ENCODE data around the gene RBM20.

The RBM20 gene

DNA sequence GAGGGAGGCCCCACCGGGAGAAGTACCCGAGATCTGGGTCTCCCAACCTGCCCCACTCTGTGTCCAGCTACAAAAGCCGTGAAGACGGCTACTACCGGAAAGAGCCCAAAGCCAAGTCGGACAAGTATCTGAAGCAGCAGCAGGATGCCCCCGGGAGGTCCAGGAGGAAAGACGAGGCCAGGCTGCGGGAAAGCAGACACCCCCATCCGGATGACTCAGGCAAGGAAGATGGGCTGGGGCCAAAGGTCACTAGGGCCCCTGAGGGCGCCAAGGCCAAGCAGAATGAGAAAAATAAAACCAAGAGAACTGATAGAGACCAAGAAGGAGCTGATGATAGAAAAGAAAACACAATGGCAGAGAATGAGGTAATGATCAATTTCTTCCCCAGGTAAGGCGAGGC, 168.4 kb downstream of the RBM20 start:
- ChIA-PET CTCF (no interaction called here), POLR2A (no interaction called here)
- Histone ChIP-seq H3K27me3 (replicated peaks in 2 of 5; ENCODE audit: control insufficient read depth in 4 of 5, insufficient read depth in 5 of 5, low read length in 4 of 5) (peaks cover 0 to 2% (median 0%) of the 10 kb centered on the region in 5 experiments), H3K36me3 (ENCODE audit: control insufficient read depth in 4 of 4, insufficient read depth in 4 of 4, low read length in 3 of 4) (no peaks in the 10 kb centered on the region), H3K4me3 (ENCODE audit: control insufficient read depth in 1 of 7, extremely low read depth in 1 of 7, insufficient read depth in 4 of 7, low read depth in 2 of 7, low read length in 6 of 7) (no peak overlapping the region), H3K27ac (ENCODE audit: insufficient read depth in 1 of 2, low read depth in 1 of 2, low read length in 2 of 2, poor library complexity in 1 of 2, severe bottlenecking in 2 of 2) (no peak overlapping the region), H3K4me1 (ENCODE audit: control extremely low read depth in 1 of 4, control insufficient read depth in 4 of 4, insufficient read depth in 4 of 4, low read length in 3 of 4) (no peaks in the 10 kb centered on the region), H3K9me3 (ENCODE audit: control extremely low read depth in 1 of 5, control insufficient read depth in 4 of 5, insufficient read depth in 2 of 5, low read depth in 1 of 5, low read length in 4 of 5) (no peaks in the 10 kb centered on the region)
- no peak for DNase-seq
- WGBS (ENCODE audit: insufficient coverage): 98% methylated on average over 11 of the region's 12 CpGs

DNA sequence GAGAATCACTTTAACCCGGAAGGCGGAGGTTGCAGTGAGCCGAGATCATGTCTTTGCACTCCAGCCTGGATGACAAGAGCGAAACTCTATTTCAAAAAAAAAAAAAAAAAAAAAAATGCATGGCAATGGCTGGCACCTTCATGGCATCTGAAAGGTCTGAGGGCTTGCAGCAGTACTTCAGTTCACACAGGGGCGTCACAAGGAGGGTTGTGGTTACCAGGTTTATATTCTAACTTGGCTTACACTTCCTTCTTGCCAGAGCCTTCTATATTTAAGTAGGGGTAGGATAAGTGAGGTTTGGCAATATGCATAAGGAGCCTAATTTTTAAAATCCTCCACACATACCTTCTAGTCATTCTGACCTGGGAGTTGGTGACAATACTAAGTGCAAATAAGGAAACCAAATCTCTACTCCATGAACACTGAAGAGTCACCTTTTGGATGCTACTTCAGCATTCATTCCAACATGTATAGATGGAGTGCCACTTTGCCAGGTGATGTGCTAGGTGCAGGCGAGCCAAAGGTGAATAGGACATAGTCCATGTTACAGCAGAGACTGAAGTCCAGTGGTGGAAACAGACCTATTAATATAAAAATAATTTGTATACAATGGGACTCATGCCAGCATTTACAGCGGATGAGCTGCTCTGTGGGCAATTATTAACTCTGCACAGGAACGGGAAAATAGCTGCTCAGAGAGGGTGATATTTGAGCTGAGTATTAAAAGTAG, 169.8 kb downstream of the RBM20 start:
- WGBS (ENCODE audit: insufficient coverage): 95% methylated on average over 5 of the region's 8 CpGs
- CTCF ChIA-PET: interaction anchor here (1.2 kb wide), 1 partner anchor 10 kb away, joined by 3 read pairs; no protein-coding TSS in a partner anchor

DNA sequence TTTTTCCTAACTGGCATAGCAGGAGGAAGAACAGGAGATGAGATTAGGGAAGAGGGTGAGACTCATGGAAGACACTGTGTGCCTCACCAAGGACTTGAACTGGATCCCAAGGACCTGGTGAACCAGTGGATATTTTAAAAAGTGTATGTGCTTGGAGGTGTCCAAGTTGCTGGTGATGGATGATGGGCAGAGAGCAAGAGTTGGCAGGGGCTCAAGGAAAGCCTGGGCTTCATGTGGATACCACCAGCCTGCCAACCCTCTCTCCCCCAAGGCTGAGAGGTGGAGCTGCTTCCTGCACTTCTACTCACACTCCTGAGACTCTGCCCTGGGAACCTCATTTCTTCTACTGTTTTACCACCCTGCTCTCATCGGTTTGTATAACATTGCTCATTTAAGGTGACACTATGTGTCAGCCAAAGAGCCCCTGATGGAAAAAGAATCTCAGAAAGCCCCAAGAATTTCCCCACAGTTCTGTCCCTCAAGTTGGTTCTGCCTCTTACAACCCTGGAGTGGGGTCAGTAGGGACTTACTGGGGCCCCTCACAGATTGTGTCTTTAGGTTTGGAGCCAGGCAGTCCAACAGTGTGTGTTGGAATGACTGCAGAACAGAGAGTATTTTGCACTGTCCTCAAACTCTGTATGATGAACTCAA, 171.3 kb downstream of the RBM20 start:
- Histone ChIP-seq H3K9me3 (ENCODE audit: control extremely low read depth in 1 of 5, control insufficient read depth in 4 of 5, insufficient read depth in 2 of 5, low read depth in 1 of 5, low read length in 4 of 5) (no peaks in the 10 kb centered on the region), H3K4me1 (ENCODE audit: control extremely low read depth in 1 of 4, control insufficient read depth in 4 of 4, insufficient read depth in 4 of 4, low read length in 3 of 4) (no peaks in the 10 kb centered on the region), H3K27me3 (replicated peaks in 2 of 5; ENCODE audit: control insufficient read depth in 4 of 5, insufficient read depth in 5 of 5, low read length in 4 of 5) (peaks cover 0 to 2% (median 0%) of the 10 kb centered on the region in 5 experiments), H3K27ac (ENCODE audit: insufficient read depth in 1 of 2, low read depth in 1 of 2, low read length in 2 of 2, poor library complexity in 1 of 2, severe bottlenecking in 2 of 2) (no peak overlapping the region), H3K4me3 (ENCODE audit: control insufficient read depth in 1 of 7, extremely low read depth in 1 of 7, insufficient read depth in 4 of 7, low read depth in 2 of 7, low read length in 6 of 7) (no peak overlapping the region), H3K36me3 (ENCODE audit: control insufficient read depth in 4 of 4, insufficient read depth in 4 of 4, low read length in 3 of 4) (no peaks in the 10 kb centered on the region)
- DNase-seq: no peak
- CTCF ChIA-PET: no interaction called here
- POLR2A ChIA-PET: no interaction called here
- WGBS (ENCODE audit: insufficient coverage): 89% methylated on average over 1 of the region's 1 CpG

More for the DNA sequence above, 169.8 kb downstream of the RBM20 start:
- no peak for DNase-seq
- POLR2A ChIA-PET: interaction anchor here (0.6 kb wide), 2 partner anchors 9 to 141 kb away, joined by 3 to 4 read pairs; no protein-coding TSS in a partner anchor
- Histone ChIP-seq H3K4me3 (ENCODE audit: control insufficient read depth in 1 of 7, extremely low read depth in 1 of 7, insufficient read depth in 4 of 7, low read depth in 2 of 7, low read length in 6 of 7) (no peak overlapping the region), H3K9me3 (ENCODE audit: control extremely low read depth in 1 of 5, control insufficient read depth in 4 of 5, insufficient read depth in 2 of 5, low read depth in 1 of 5, low read length in 4 of 5) (no peaks in the 10 kb centered on the region), H3K27me3 (replicated peaks in 2 of 5; ENCODE audit: control insufficient read depth in 4 of 5, insufficient read depth in 5 of 5, low read length in 4 of 5) (peaks cover 0 to 2% (median 0%) of the 10 kb centered on the region in 5 experiments), H3K27ac (ENCODE audit: insufficient read depth in 1 of 2, low read depth in 1 of 2, low read length in 2 of 2, poor library complexity in 1 of 2, severe bottlenecking in 2 of 2) (no peak overlapping the region), H3K36me3 (ENCODE audit: control insufficient read depth in 4 of 4, insufficient read depth in 4 of 4, low read length in 3 of 4) (no peaks in the 10 kb centered on the region), H3K4me1 (ENCODE audit: control extremely low read depth in 1 of 4, control insufficient read depth in 4 of 4, insufficient read depth in 4 of 4, low read length in 3 of 4) (no peaks in the 10 kb centered on the region)

DNA sequence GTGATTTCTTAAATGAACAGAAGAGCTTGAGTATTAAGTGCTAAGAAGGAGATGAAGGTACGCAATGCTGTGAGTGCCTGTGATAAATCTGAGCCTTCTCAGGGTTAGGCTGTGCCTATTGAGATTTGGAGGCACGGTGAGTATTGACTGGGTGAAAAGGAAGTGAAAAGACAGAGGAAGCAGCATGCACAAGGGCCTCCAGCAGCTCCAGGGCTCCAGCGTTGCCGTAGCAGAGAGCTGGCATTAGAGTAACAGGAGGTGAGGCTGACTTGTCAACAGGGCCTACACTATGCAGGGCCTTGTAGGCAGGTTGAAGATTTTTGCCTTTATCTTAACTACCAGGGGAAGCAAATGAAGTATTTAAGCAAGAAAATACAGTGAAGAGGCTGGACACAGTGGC, 173.5 kb downstream of the RBM20 start:
- H3K27ac ChIP-seq (ENCODE audit: insufficient read depth in 1 of 2, low read depth in 1 of 2, low read length in 2 of 2, poor library complexity in 1 of 2, severe bottlenecking in 2 of 2): no peak overlapping the region
- peaks cover 0 to 8% (median 2%) of the 10 kb centered on the region in 4 experiments for H3K4me1 ChIP-seq (ENCODE audit: control extremely low read depth in 1 of 4, control insufficient read depth in 4 of 4, insufficient read depth in 4 of 4, low read length in 3 of 4)
- WGBS (ENCODE audit: insufficient coverage): 64% methylated on average over 4 of the region's 4 CpGs
- H3K4me3 ChIP-seq (ENCODE audit: control insufficient read depth in 1 of 7, extremely low read depth in 1 of 7, insufficient read depth in 4 of 7, low read depth in 2 of 7, low read length in 6 of 7): no peak overlapping the region
- DNase-seq: no peak
- no peaks in the 10 kb centered on the region for H3K9me3 ChIP-seq (ENCODE audit: control extremely low read depth in 1 of 5, control insufficient read depth in 4 of 5, insufficient read depth in 2 of 5, low read depth in 1 of 5, low read length in 4 of 5)
- peaks cover 0 to 2% (median 0%) of the 10 kb centered on the region in 5 experiments for H3K27me3 ChIP-seq (replicated peaks in 2 of 5; ENCODE audit: control insufficient read depth in 4 of 5, insufficient read depth in 5 of 5, low read length in 4 of 5)
- POLR2A ChIA-PET: no interaction called here
- no peaks in the 10 kb centered on the region for H3K36me3 ChIP-seq (ENCODE audit: control insufficient read depth in 4 of 4, insufficient read depth in 4 of 4, low read length in 3 of 4)
- CTCF ChIA-PET: no interaction called here

DNA sequence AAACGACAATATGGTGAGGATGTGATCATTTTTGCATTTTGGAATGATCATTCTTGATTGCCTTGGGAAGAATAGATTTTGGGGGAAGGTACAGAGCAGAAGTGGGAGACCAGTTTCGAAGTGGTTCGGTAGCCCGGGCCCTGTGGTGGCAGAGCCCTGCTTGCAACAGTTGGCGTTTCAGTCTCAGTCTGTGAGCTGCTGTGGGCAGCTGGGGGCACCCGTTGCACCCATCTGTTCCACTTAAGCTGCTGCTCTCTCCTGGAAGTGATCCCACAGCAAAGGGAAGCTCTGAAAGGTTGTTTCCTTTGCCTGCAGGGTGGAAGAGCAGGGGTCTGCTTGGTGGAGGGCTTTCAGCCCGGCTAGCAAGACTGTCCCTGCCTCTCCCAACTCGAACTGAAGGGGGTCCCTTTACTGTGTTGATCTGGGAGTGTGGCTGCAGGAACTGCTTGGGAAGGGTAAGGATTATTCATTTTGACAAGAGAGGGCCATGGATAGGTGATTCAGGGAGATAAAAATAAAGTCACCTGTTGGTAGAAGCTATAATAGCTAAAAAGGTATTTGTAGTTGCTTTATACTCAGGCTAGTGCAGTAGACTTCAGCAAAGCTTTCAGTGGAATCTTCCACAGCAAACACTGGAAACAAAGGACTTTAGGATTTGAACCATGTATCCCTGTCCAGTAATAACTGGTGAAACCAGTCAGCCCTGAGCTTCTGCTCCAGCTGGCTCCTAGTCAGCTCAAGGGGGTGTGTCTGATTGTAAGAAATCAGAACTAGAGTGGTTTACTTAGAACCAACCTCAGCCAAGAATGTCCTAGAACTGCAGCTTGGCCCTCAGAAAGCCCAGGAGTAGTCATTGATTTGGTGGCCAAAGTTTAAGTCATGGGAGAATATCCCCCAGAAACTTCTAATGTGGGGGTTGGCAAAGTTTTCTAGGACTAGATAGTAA, 174.4 kb downstream of the RBM20 start:
- Histone ChIP-seq H3K9me3 (ENCODE audit: control extremely low read depth in 1 of 5, control insufficient read depth in 4 of 5, insufficient read depth in 2 of 5, low read depth in 1 of 5, low read length in 4 of 5) (no peaks in the 10 kb centered on the region), H3K4me1 (ENCODE audit: control extremely low read depth in 1 of 4, control insufficient read depth in 4 of 4, insufficient read depth in 4 of 4, low read length in 3 of 4) (peaks cover 0 to 8% (median 2%) of the 10 kb centered on the region in 4 experiments), H3K36me3 (ENCODE audit: control insufficient read depth in 4 of 4, insufficient read depth in 4 of 4, low read length in 3 of 4) (no peaks in the 10 kb centered on the region), H3K27me3 (replicated peaks in 2 of 5; ENCODE audit: control insufficient read depth in 4 of 5, insufficient read depth in 5 of 5, low read length in 4 of 5) (peaks cover 0 to 2% (median 0%) of the 10 kb centered on the region in 5 experiments), H3K27ac (ENCODE audit: insufficient read depth in 1 of 2, low read depth in 1 of 2, low read length in 2 of 2, poor library complexity in 1 of 2, severe bottlenecking in 2 of 2) (no peak overlapping the region), H3K4me3 (ENCODE audit: control insufficient read depth in 1 of 7, extremely low read depth in 1 of 7, insufficient read depth in 4 of 7, low read depth in 2 of 7, low read length in 6 of 7) (no peak overlapping the region)
- DNase-seq: no peak
- 97% methylated on average over 7 of the region's 8 CpGs for WGBS (ENCODE audit: insufficient coverage)
- CTCF ChIA-PET: interaction anchor here (0.7 to 1.3 kb wide), 4 partner anchors 10 to 25 kb away, joined by 3 to 4 read pairs (median 3); no protein-coding TSS in a partner anchor
- POLR2A ChIA-PET: interaction anchor here (0.8 kb wide), 1 partner anchor 18 kb away, joined by 4 read pairs; no protein-coding TSS in a partner anchor

DNA sequence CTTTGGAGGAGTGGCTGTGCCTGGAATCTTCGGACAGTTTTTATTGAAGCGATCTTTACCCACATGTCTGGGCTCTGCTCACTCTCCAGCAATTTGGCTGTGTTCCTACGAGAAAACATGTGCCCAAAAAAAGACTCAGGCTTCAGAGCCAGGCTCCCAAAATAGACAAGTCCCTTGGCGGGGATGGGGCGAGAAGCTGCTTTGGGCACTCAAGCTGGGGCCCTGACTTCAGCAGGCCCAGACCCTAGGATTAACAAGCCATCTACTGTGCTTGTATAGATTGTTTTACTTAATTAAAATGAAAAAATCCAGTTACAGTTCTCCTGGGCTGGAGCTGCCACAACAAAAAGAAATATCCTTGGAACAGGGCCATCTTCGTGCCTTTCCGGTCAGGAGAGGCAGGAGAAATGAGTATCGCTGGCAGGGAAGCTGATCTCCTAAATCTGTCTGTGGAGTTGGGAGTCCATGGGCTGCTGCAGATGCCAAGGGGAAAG, 176.2 kb downstream of the RBM20 start:
- no peaks in the 10 kb centered on the region for H3K36me3 ChIP-seq (ENCODE audit: control insufficient read depth in 4 of 4, insufficient read depth in 4 of 4, low read length in 3 of 4)
- no peak overlapping the region for H3K27ac ChIP-seq (ENCODE audit: insufficient read depth in 1 of 2, low read depth in 1 of 2, low read length in 2 of 2, poor library complexity in 1 of 2, severe bottlenecking in 2 of 2)
- CTCF ChIA-PET: no interaction called here
- peaks cover 0 to 8% (median 2%) of the 10 kb centered on the region in 4 experiments for H3K4me1 ChIP-seq (ENCODE audit: control extremely low read depth in 1 of 4, control insufficient read depth in 4 of 4, insufficient read depth in 4 of 4, low read length in 3 of 4)
- H3K9me3 ChIP-seq (ENCODE audit: control extremely low read depth in 1 of 5, control insufficient read depth in 4 of 5, insufficient read depth in 2 of 5, low read depth in 1 of 5, low read length in 4 of 5): no peaks in the 10 kb centered on the region
- H3K27me3 ChIP-seq (replicated peaks in 2 of 5; ENCODE audit: control insufficient read depth in 4 of 5, insufficient read depth in 5 of 5, low read length in 4 of 5): peaks cover 0 to 2% (median 0%) of the 10 kb centered on the region in 5 experiments
- DNase-seq: no peak
- POLR2A ChIA-PET: no interaction called here
- WGBS (ENCODE audit: insufficient coverage): 95% methylated on average over 6 of the region's 8 CpGs
- H3K4me3 ChIP-seq (ENCODE audit: control insufficient read depth in 1 of 7, extremely low read depth in 1 of 7, insufficient read depth in 4 of 7, low read depth in 2 of 7, low read length in 6 of 7): no peak overlapping the region
